ENCODE results near the gene SLC17A3. TPM values are rescaled to one million over a fixed set of nuclear protein-coding genes. Genes with fewer than 3 reads are reported as not detected.

SLC17A3 gene
- polyA plus RNA-seq, 4 donors, result 0.04 to 0.55 TPM; not detected in 2

- H3K27ac ChIP-seq (ENCODE audit: low read depth in 1 of 3, low read length in 2 of 3), result no peak overlapping the region
- no peak for FAIRE-seq
- no peaks in the 10 kb centered on the region for H3K4me1 ChIP-seq (ENCODE audit: control insufficient read depth in 3 of 3, insufficient read depth in 2 of 3, low read depth in 1 of 3, low read length in 2 of 3)
- no peak overlapping the region for H3K4me3 ChIP-seq (ENCODE audit: low read depth in 1 of 3, low read length in 3 of 3)
- H3K9me3 ChIP-seq (ENCODE audit: control insufficient read depth in 2 of 2, insufficient read depth in 1 of 2, low read depth in 1 of 2, low read length in 1 of 2), result no peaks in the 10 kb centered on the region
- no peak for DNase-seq
- H3K27me3 ChIP-seq (ENCODE audit: control insufficient read depth in 3 of 3, insufficient read depth in 3 of 3, low read length in 3 of 3), result peaks cover 0 to 2% (median 0%) of the 10 kb centered on the region in 3 donors
- WGBS, 3 donors, result 40 to 85% (median 78%) methylated on average over 1 of the region's 1 CpG
- H3K36me3 ChIP-seq (ENCODE audit: control insufficient read depth in 3 of 3, insufficient read depth in 2 of 3, low read depth in 1 of 3, low read length in 3 of 3), result no peaks in the 10 kb centered on the region
These were observed 4.2 kb downstream of the SLC17A3 start for GRCh38 chr6:25869840-25870239.

- Histone ChIP-seq H3K27ac (ENCODE audit: low read depth in 1 of 3, low read length in 2 of 3) (no peak overlapping the region), H3K4me3 (ENCODE audit: low read depth in 1 of 3, low read length in 3 of 3) (no peak overlapping the region), H3K27me3 (ENCODE audit: control insufficient read depth in 3 of 3, insufficient read depth in 3 of 3, low read length in 3 of 3) (peaks cover 0 to 3% (median 0%) of the 10 kb centered on the region in 3 donors), H3K36me3 (ENCODE audit: control insufficient read depth in 3 of 3, insufficient read depth in 2 of 3, low read depth in 1 of 3, low read length in 3 of 3) (no peaks in the 10 kb centered on the region), H3K9me3 (ENCODE audit: control insufficient read depth in 2 of 2, insufficient read depth in 1 of 2, low read depth in 1 of 2, low read length in 1 of 2) (no peaks in the 10 kb centered on the region), H3K4me1 (ENCODE audit: control insufficient read depth in 3 of 3, insufficient read depth in 2 of 3, low read depth in 1 of 3, low read length in 2 of 3) (no peaks in the 10 kb centered on the region)
- 66 to 75% (median 69%) methylated on average over 3 of the region's 3 CpGs for WGBS, 3 donors
- DNase-seq (peak in 1 of 2 donors; percentile 6), FAIRE-seq (no peak)
These were observed 5.4 kb downstream of the SLC17A3 start for GRCh38 chr6:25868436-25869183.

GRCh38 chr6:25866011-25866410, 8.0 kb downstream of the SLC17A3 start:
- Histone ChIP-seq H3K9me3 (ENCODE audit: control insufficient read depth in 2 of 2, insufficient read depth in 1 of 2, low read depth in 1 of 2, low read length in 1 of 2) (no peaks in the 10 kb centered on the region), H3K36me3 (ENCODE audit: control insufficient read depth in 3 of 3, insufficient read depth in 2 of 3, low read depth in 1 of 3, low read length in 3 of 3) (no peaks in the 10 kb centered on the region), H3K4me1 (ENCODE audit: control insufficient read depth in 3 of 3, insufficient read depth in 2 of 3, low read depth in 1 of 3, low read length in 2 of 3) (no peaks in the 10 kb centered on the region), H3K4me3 (ENCODE audit: low read depth in 1 of 3, low read length in 3 of 3) (no peak overlapping the region), H3K27ac (ENCODE audit: low read depth in 1 of 3, low read length in 2 of 3) (peak overlapping the region in 1 of 3 donors; percentile 66), H3K27me3 (ENCODE audit: control insufficient read depth in 3 of 3, insufficient read depth in 3 of 3, low read length in 3 of 3) (peaks cover 0 to 3% (median 0%) of the 10 kb centered on the region in 3 donors)
- WGBS, 3 donors, result 50 to 68% (median 57%) methylated on average over 3 of the region's 3 CpGs
- peak in 1 of 2 donors; percentile 35 for DNase-seq
- no peak for FAIRE-seq

- Histone ChIP-seq H3K27me3 (ENCODE audit: control insufficient read depth in 3 of 3, insufficient read depth in 3 of 3, low read length in 3 of 3) (peaks cover 0 to 2% (median 0%) of the 10 kb centered on the region in 3 donors), H3K4me1 (ENCODE audit: control insufficient read depth in 3 of 3, insufficient read depth in 2 of 3, low read depth in 1 of 3, low read length in 2 of 3) (no peaks in the 10 kb centered on the region), H3K36me3 (ENCODE audit: control insufficient read depth in 3 of 3, insufficient read depth in 2 of 3, low read depth in 1 of 3, low read length in 3 of 3) (no peaks in the 10 kb centered on the region), H3K9me3 (ENCODE audit: control insufficient read depth in 2 of 2, insufficient read depth in 1 of 2, low read depth in 1 of 2, low read length in 1 of 2) (no peaks in the 10 kb centered on the region), H3K4me3 (ENCODE audit: low read depth in 1 of 3, low read length in 3 of 3) (no peak overlapping the region), H3K27ac (ENCODE audit: low read depth in 1 of 3, low read length in 2 of 3) (no peak overlapping the region)
- FAIRE-seq, result no peak
- no peak for DNase-seq
- 26 to 54% (median 53%) methylated on average over 2 of the region's 2 CpGs for WGBS, 3 donors
These were observed 10.7 kb downstream of the SLC17A3 start for GRCh38 chr6:25863360-25863759.

- Histone ChIP-seq H3K27ac (ENCODE audit: low read depth in 1 of 3, low read length in 2 of 3) (no peak overlapping the region), H3K4me3 (ENCODE audit: low read depth in 1 of 3, low read length in 3 of 3) (no peak overlapping the region), H3K36me3 (ENCODE audit: control insufficient read depth in 3 of 3, insufficient read depth in 2 of 3, low read depth in 1 of 3, low read length in 3 of 3) (no peaks in the 10 kb centered on the region), H3K4me1 (ENCODE audit: control insufficient read depth in 3 of 3, insufficient read depth in 2 of 3, low read depth in 1 of 3, low read length in 2 of 3) (no peaks in the 10 kb centered on the region), H3K27me3 (ENCODE audit: control insufficient read depth in 3 of 3, insufficient read depth in 3 of 3, low read length in 3 of 3) (peaks cover 0 to 2% (median 0%) of the 10 kb centered on the region in 3 donors), H3K9me3 (ENCODE audit: control insufficient read depth in 2 of 2, insufficient read depth in 1 of 2, low read depth in 1 of 2, low read length in 1 of 2) (no peaks in the 10 kb centered on the region)
- WGBS, 3 donors, result 86 to 95% (median 94%) methylated on average over 4 of the region's 4 CpGs
- no peak for DNase-seq
- no peak for FAIRE-seq
These were observed 11.8 kb downstream of the SLC17A3 start for GRCh38 chr6:25862199-25862598.

GRCh38 chr6:25852756-25853155, 21.3 kb downstream of the SLC17A3 start:
- Histone ChIP-seq H3K9me3 (ENCODE audit: control insufficient read depth in 2 of 2, insufficient read depth in 1 of 2, low read depth in 1 of 2, low read length in 1 of 2) (no peaks in the 10 kb centered on the region), H3K36me3 (ENCODE audit: control insufficient read depth in 3 of 3, insufficient read depth in 2 of 3, low read depth in 1 of 3, low read length in 3 of 3) (no peaks in the 10 kb centered on the region), H3K4me1 (ENCODE audit: control insufficient read depth in 3 of 3, insufficient read depth in 2 of 3, low read depth in 1 of 3, low read length in 2 of 3) (no peaks in the 10 kb centered on the region), H3K27me3 (ENCODE audit: control insufficient read depth in 3 of 3, insufficient read depth in 3 of 3, low read length in 3 of 3) (peaks cover 0 to 2% (median 0%) of the 10 kb centered on the region in 3 donors), H3K27ac (ENCODE audit: low read depth in 1 of 3, low read length in 2 of 3) (no peak overlapping the region), H3K4me3 (ENCODE audit: low read depth in 1 of 3, low read length in 3 of 3) (no peak overlapping the region)
- DNase-seq (no peak), FAIRE-seq (no peak)

GRCh38 chr6:25851961-25852360, 22.1 kb downstream of the SLC17A3 start:
- no peaks in the 10 kb centered on the region for H3K9me3 ChIP-seq (ENCODE audit: control insufficient read depth in 2 of 2, insufficient read depth in 1 of 2, low read depth in 1 of 2, low read length in 1 of 2)
- no peaks in the 10 kb centered on the region for H3K4me1 ChIP-seq (ENCODE audit: control insufficient read depth in 3 of 3, insufficient read depth in 2 of 3, low read depth in 1 of 3, low read length in 2 of 3)
- no peak overlapping the region for H3K4me3 ChIP-seq (ENCODE audit: low read depth in 1 of 3, low read length in 3 of 3)
- no peak for FAIRE-seq
- H3K36me3 ChIP-seq (ENCODE audit: control insufficient read depth in 3 of 3, insufficient read depth in 2 of 3, low read depth in 1 of 3, low read length in 3 of 3), result no peaks in the 10 kb centered on the region
- peaks cover 0 to 2% (median 0%) of the 10 kb centered on the region in 3 donors for H3K27me3 ChIP-seq (ENCODE audit: control insufficient read depth in 3 of 3, insufficient read depth in 3 of 3, low read length in 3 of 3)
- WGBS, 3 donors, result 55 to 82% (median 78%) methylated on average over 2 of the region's 2 CpGs
- H3K27ac ChIP-seq (ENCODE audit: low read depth in 1 of 3, low read length in 2 of 3), result no peak overlapping the region
- no peak for DNase-seq

- Histone ChIP-seq H3K27me3 (ENCODE audit: control insufficient read depth in 3 of 3, insufficient read depth in 3 of 3, low read length in 3 of 3) (no peaks in the 10 kb centered on the region), H3K9me3 (ENCODE audit: control insufficient read depth in 2 of 2, insufficient read depth in 1 of 2, low read depth in 1 of 2, low read length in 1 of 2) (no peaks in the 10 kb centered on the region), H3K4me3 (ENCODE audit: low read depth in 1 of 3, low read length in 3 of 3) (no peak overlapping the region), H3K27ac (ENCODE audit: low read depth in 1 of 3, low read length in 2 of 3) (no peak overlapping the region), H3K36me3 (ENCODE audit: control insufficient read depth in 3 of 3, insufficient read depth in 2 of 3, low read depth in 1 of 3, low read length in 3 of 3) (no peaks in the 10 kb centered on the region), H3K4me1 (ENCODE audit: control insufficient read depth in 3 of 3, insufficient read depth in 2 of 3, low read depth in 1 of 3, low read length in 2 of 3) (no peaks in the 10 kb centered on the region)
- 55 to 78% (median 78%) methylated on average over 2 of the region's 2 CpGs for WGBS, 3 donors
- no peak for FAIRE-seq
- DNase-seq, result no peak
These were observed 29.5 kb downstream of the SLC17A3 start for GRCh38 chr6:25844518-25844917.

GRCh38 chr6:25842526-25842925, 31.5 kb downstream of the SLC17A3 start:
- no peaks in the 10 kb centered on the region for H3K27me3 ChIP-seq (ENCODE audit: control insufficient read depth in 3 of 3, insufficient read depth in 3 of 3, low read length in 3 of 3)
- no peaks in the 10 kb centered on the region for H3K36me3 ChIP-seq (ENCODE audit: control insufficient read depth in 3 of 3, insufficient read depth in 2 of 3, low read depth in 1 of 3, low read length in 3 of 3)
- no peak for FAIRE-seq
- no peaks in the 10 kb centered on the region for H3K9me3 ChIP-seq (ENCODE audit: control insufficient read depth in 2 of 2, insufficient read depth in 1 of 2, low read depth in 1 of 2, low read length in 1 of 2)
- no peak overlapping the region for H3K4me3 ChIP-seq (ENCODE audit: low read depth in 1 of 3, low read length in 3 of 3)
- H3K4me1 ChIP-seq (ENCODE audit: control insufficient read depth in 3 of 3, insufficient read depth in 2 of 3, low read depth in 1 of 3, low read length in 2 of 3), result no peaks in the 10 kb centered on the region
- no peak overlapping the region for H3K27ac ChIP-seq (ENCODE audit: low read depth in 1 of 3, low read length in 2 of 3)
- no peak for DNase-seq
- 85 to 98% (median 87%) methylated on average over 1 of the region's 1 CpG for WGBS, 3 donors

Measured in small intestine (tissue), 7 donors.